ENCODE results near the gene HEPHL1.

Gene HEPHL1

DNA sequence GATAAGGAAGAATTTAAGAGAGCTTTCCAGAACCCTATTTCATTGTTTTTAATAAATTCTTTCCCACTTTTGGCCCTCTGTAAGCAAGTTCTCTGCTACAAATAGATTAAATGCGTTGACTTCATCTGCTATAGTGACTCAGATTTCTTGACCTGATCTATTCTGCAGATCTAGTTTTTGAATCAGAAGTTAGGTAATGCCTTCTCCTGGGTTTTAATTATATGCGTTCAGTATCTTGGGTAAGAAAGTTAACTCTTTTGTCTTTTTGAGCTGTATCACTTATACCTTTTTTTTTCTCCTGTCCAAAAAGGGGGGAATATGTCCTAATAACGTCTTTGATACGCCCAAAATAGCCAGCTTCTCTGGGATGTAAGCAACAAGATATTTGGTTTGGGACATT lies 2.4 kb upstream of the HEPHL1 start:
- DNase-seq (ENCODE audit: low read depth in 3 of 3): no peak

- DNase-seq (ENCODE audit: low read depth in 3 of 3): no peak
These were observed 2.7 kb downstream of the HEPHL1 start for GRCh38 chr11:94023856-94024255.

GRCh38 chr11:94024547-94024946 lies 3.4 kb downstream of the HEPHL1 start:
- no peak for DNase-seq (ENCODE audit: low read depth in 3 of 3)

GRCh38 chr11:94025690-94026394 lies 4.7 kb downstream of the HEPHL1 start:
- no peak for DNase-seq (ENCODE audit: low read depth in 3 of 3)

DNA sequence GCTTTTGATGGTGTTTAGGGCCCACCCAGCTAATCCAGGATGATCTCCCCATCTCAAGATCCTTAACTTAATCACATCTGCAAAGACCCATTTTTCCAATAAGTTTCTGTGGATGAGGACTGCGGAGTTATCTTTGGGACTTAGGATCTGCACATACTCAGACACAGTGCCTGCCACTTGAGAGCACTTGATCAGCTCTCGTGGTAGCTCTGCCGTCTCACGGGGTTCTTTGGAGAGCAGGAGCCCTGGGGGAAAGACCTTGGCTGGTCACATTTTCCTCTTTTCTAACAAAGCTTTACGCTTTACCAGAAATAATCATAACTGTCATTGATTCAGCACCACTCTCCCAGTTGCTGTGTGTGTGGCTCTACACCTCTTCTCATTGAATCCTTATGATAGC lies 6.1 kb downstream of the HEPHL1 start:
- DNase-seq (ENCODE audit: low read depth in 3 of 3): no peak

DNA sequence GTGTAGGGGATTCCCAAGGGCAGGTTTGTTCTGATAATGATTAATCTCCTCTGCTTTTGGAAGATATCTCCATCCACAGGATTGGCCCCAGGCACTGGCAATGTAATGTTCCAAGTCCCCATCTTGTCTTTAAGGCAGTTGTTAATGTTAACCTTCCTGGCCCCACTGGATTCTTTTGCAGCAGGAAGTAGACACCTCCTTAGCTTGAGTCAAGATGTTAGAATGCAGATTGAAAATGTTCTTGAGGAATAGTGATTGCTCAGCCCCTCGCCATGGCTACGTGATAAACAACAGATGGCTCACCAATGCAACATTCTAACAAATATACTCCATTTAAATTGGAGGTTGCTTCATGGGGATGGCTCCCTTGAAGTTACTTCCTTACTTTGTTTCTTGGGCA lies 7.3 kb downstream of the HEPHL1 start:
- no peak for DNase-seq (ENCODE audit: low read depth in 3 of 3)

DNA sequence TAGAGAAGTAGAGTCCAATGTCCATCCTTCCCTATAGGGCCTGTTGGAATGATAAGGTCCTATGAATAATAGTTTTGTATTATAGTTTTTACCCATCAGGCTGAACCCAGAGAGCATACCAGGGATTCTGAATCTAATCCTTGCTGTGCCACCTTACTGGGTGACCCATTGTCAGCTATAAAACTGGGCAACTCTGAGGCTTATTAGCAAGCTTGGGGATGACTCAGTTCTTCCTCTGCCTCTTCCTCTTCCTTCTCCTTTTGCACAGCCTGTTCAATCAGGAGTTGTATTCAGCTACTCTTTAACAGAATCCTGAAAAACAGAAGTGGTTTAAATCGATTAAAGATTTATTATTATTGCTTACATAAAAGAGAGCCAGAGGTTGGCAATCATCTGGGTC lies 8.9 kb downstream of the HEPHL1 start:
- no peak for DNase-seq (ENCODE audit: low read depth in 3 of 3)

GRCh38 chr11:94031625-94032024 lies 10.5 kb downstream of the HEPHL1 start:
- DNase-seq (ENCODE audit: low read depth in 3 of 3): no peak

- no peak for DNase-seq (ENCODE audit: low read depth in 3 of 3)
These were observed 10.9 kb downstream of the HEPHL1 start for GRCh38 chr11:94032066-94032465.

GRCh38 chr11:94032725-94033124 lies 11.6 kb downstream of the HEPHL1 start:
- DNase-seq (ENCODE audit: low read depth in 3 of 3): no peak

DNA sequence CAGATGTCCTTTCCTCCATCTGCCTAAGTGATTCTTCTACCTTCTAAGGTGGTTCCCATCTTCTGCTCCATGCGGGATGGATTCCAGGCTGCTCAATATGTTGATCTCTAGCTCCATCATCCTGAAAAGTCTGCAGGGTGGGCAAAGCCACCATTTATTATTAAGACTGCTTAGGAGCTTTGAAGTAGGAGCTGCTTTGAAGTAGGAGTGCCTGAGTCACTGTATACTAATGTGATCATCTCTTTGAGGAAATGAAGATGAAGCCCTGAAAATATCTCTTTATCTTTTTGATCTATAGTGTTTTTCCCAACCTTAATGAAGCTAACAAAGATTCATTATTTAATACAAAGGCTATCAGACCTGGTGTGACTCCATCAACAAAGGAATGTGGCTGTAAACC lies 13.1 kb downstream of the HEPHL1 start:
- no peak for DNase-seq (ENCODE audit: low read depth in 3 of 3)

- DNase-seq (ENCODE audit: low read depth in 3 of 3): no peak
These were observed 14.9 kb downstream of the HEPHL1 start for GRCh38 chr11:94036096-94036495.

DNA sequence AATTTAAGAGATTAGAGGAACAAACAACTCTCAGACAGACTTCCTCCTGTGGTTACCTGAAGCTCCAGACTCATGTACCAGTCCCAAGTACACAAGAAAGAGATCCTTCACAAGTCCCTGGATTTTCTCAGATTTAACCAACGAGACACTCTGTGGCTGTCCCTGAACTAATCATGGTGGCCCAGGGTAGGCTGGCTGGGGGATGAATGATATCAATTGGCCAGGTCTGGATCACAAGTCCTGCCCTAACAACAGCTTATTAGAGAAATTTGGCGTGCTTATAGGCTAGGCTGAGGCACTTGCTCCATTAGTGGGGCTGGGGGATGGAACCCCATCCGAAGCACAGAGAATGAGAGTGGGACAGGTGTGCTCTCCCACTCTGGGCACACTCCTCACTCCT lies 22.1 kb downstream of the HEPHL1 start:
- DNase-seq (ENCODE audit: low read depth in 3 of 3): no peak

- no peak for DNase-seq (ENCODE audit: low read depth in 3 of 3)
These were observed 25.6 kb downstream of the HEPHL1 start for GRCh38 chr11:94046796-94047195.

DNA sequence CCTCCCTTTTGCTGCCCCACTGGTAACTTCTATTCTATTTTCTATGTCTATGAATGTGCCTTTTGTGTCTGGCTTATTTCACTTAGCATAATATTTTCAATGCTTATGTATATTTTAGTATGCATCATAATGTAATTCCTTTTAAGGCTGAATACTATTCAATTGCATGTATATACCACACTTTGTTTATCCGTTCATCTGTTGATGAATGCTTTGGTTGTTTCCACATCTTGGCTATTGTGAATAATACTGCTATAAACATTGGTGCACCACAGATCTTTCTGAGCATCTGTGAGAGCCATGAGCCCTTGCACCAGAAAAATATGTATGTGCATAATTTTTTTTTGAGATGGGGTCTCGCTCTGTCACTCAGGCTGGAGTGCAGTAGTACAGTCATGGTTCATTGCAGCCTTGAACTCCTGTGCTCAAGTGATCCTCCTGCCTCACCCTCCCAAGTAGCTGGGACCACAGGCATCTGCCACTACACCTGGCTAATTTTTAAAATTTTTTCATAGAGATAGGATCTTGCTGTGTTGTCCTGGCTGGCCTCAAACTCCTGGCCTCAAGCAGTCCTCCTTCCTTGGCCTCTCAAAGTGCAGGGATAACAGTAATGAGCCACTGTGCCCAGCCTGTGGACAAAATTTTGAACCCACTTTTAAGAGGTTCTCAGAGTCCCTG lies 27.0 kb downstream of the HEPHL1 start:
- no peak for DNase-seq (ENCODE audit: low read depth in 3 of 3)

- no peak for DNase-seq (ENCODE audit: low read depth in 3 of 3)
These were observed 28.2 kb downstream of the HEPHL1 start for GRCh38 chr11:94049351-94049750.

GRCh38 chr11:94058630-94059029 lies 37.5 kb downstream of the HEPHL1 start:
- no peak for DNase-seq (ENCODE audit: low read depth in 3 of 3)

GRCh38 chr11:94059065-94059464 lies 37.9 kb downstream of the HEPHL1 start:
- no peak for DNase-seq (ENCODE audit: low read depth in 3 of 3)

DNA sequence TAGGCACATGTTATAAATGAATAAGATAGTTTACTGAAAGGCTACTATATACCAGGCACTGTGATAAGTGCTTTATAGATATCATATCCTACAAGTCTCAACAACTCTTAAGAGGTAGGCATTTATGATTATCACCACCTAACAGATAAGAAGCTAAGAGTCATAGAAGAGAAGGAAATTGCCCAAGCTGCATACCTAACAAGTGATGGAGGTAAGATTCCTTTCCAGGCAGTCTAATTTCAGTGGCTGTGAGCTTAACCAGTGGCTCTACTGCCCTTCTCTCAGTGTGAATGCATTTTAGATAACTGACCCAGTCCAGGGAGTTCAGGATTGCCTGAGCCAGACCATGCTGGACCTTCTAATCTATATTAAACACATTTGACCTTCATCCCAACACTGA lies 39.2 kb downstream of the HEPHL1 start:
- no peak for DNase-seq (ENCODE audit: low read depth in 3 of 3)

DNA sequence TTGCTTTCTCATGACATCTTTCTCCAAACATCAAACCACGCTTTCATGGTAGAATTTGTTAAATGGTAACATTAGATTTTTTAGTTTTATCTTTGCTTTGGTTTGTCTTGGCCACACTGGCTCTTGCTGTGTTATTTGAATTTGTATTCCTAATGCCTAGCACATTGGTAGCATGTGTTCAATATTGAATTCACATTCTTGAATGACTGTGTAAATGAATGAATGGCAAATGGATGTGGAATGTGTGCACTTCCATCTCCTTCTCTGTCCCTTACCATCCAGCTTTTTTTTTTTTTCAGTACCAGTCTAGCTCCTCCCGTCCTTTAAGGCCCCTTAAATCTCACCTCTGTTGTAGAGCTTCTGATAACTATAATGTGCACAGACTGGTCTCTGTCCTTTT lies 41.2 kb downstream of the HEPHL1 start:
- no peak for DNase-seq (ENCODE audit: low read depth in 3 of 3)

DNA sequence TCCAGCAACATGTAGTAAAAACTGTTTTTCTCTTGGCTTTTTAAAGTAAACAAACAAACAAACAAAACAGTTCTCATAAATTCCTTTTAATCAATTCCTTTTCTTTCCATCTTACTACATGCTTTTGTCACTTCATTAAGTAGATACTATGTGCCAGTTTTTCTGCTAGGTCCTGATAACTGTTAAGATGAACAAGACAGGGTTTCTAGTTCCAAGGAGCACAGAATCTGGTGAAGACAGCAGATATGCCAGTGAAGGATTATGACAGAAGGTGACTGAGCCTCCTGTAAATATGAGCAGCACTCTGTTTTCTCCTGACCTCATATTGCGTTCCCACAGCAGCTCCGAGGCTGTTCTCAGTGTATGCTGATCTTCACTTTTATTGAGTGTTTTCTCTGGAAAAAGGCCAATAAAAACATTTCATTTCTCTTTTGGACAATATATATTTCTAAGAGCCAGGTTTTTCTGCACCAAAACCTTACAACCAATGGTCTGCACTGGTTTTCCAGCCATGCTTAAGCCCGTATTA lies 45.8 kb downstream of the HEPHL1 start:
- DNase-seq (ENCODE audit: low read depth in 3 of 3): no peak

- DNase-seq (ENCODE audit: low read depth in 3 of 3): no peak
These were observed 47.6 kb downstream of the HEPHL1 start for GRCh38 chr11:94068764-94069163.

- DNase-seq (ENCODE audit: low read depth in 3 of 3): no peak
These were observed 56.6 kb downstream of the HEPHL1 start for GRCh38 chr11:94077552-94078293.
